HG03342 (cell line): ENCODE measurements around the gene CA14.
A peak's percentile ranks its signal among the peaks of the same experiment; 100 is the strongest.
"Not testable (repeated sequence)": the region's sequence is repeated elsewhere in the genome, so short reads cannot be mapped to it uniquely, and the experiment has no call there.

ENCODE experiments used
- ATAC-seq: cut with Tn5 transposase; IDR thresholded peaks from one replicate; pipeline ENCODE4 v1.9.1; 2021; ENCODE audit warnings: mild to moderate bottlenecking, moderate library complexity; ENCODE audit not compliant: unreplicated experiment

The CA14 gene

GRCh38 chr1:150257624-150258585 is at the start of gene CA14:
Gene CA14, plus strand, starts transcription at chr1:150257774. Its CDS starts 355 bp downstream, at chr1:150258129.
- ATAC-seq = no peak

DNA sequence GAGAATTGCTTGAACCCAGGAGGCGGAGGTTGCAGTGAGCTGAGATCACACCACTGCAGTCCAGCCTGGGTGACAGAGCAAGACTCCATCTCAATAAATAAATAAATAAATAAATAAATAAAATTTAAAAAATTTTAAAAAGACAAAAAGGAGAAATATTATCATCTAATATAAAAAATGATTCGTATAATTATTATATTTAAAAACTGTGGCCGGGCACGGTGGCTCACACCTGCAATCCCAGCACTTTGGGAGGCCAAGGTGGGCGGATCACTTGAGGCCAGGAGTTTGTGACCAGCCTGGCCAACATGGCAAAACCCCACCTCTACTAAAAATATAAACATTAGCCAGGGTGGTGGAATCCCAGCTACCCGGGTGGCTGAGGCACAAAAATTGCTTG is 49.1 kb upstream of the CA14 start:
- ATAC-seq = not testable (repeated sequence)

DNA sequence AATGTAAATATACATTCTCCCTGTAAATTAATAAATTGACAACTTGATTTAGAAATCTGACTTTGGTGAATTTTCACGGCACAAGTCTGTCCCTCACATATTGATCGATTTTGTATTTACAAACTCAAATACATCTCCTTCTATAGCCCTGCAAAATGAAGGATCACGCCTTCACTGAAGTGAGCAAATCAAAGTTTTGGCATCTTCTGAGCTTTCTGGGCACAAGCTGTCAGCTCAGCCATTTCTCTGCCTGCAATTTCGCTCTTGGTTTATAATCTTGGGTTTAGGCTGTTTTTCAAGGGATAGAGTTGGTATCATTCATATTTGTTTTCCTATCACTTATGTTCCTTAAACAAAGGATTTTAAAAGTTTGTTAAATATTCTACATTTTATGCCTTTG is 47.5 kb upstream of the CA14 start:
- no peak for ATAC-seq

DNA sequence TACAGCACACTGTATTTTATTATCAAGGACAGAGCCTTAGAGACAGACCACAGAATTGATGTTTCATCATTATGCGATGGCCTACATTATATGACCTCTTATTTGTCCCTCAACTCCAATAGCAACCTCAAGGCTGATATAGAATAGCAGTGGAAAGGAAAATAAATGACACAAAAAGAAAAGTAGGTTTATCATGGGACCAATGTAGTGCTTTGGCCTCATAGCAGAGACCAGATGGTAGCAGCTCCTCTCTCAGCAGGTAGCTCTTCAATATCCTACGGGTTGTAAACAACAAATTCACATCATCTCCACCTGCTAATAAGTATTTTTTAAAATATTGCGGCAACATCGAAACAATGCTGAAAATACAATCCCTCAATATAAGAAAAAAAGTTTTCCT is 46.9 kb upstream of the CA14 start:
- no peak for ATAC-seq

DNA sequence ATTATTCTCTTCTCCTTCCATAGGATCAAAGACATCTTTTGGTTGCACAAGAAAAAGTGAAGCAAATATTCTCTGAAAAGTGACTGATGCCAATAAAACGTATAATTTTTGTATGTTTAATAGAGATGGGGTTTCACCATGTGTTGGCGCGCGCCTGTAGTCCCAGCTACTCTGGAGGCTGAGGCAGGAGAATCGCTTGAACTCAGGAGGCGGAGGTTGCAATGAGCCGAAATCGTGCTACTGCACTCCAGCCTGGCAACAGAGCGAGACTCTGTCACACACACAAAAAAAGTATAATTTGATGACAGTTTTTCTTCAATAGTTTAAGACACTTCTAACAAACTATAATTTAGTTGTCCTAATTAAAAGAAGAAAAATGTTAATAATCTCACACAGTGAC is 45.5 kb upstream of the CA14 start:
- ATAC-seq = no peak

GRCh38 chr1:150213170-150214098 is 44.1 kb upstream of the CA14 start:
- peak; percentile 90 for ATAC-seq

DNA sequence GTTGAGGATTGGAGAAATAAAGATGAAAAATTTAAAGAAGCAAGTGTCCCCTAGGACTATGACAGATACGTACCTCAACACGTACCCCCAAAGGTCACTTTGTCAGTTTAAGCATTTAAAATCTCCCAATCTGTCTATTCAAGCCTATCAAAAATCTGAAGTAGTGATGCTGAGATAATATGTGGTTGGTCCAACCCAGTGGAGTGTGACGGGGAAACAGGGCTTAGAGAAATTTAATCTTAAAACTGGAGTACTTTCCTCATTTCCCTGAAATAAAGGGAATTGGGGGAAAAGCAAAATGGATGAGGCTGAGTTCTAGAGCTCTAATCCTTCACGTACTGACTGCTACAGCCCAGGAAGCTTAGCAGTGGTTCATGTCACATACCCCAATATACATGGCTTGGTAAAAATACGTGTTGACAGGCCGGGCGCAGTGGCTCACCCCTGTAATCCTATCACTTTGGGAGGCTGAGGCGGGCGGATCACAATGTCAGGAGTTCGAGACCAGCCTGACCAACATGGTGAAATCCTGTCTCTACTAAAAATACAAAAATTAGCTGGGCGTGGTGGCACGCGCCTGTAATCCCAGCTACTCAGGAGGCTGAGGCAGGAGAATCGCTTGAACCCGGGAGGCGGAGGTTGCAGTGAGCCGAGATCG is 43.3 kb upstream of the CA14 start:
- not testable (repeated sequence) for ATAC-seq

GRCh38 chr1:150215855-150216254 is 41.7 kb upstream of the CA14 start:
- ATAC-seq = not testable (repeated sequence)

- no peak for ATAC-seq
Observed at GRCh38 chr1:150221552-150221951, 36.0 kb upstream of the CA14 start.

- ATAC-seq = no peak
Observed at GRCh38 chr1:150224983-150225382, 32.6 kb upstream of the CA14 start.

DNA sequence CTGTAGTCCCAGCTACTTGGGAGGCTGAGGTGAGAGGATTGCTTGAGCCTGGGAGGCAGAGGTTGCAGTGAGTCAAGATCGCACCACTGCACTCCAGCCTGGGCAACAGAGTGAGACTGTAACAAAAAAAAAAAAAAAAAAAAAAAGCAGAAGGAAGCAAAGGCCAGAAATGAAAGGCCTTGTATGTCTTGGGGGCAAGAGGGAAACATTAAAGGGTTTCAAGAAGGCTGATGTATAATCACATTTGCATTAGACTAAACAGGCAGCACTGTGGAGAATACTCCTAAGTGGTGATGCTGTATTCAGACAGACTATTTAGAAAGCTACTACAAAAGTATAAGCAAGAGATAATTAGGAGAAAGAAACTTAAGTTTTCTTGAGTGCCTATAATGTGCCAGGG is 32.0 kb upstream of the CA14 start:
- no peak for ATAC-seq

- ATAC-seq = no peak
Observed at GRCh38 chr1:150226486-150226885, 31.1 kb upstream of the CA14 start.

GRCh38 chr1:150227228-150227627 is 30.3 kb upstream of the CA14 start:
- no peak for ATAC-seq

- ATAC-seq = not testable (repeated sequence)
Observed at GRCh38 chr1:150228246-150228645, 29.3 kb upstream of the CA14 start.

GRCh38 chr1:150232921-150233320 is 24.7 kb upstream of the CA14 start:
- not testable (repeated sequence) for ATAC-seq

DNA sequence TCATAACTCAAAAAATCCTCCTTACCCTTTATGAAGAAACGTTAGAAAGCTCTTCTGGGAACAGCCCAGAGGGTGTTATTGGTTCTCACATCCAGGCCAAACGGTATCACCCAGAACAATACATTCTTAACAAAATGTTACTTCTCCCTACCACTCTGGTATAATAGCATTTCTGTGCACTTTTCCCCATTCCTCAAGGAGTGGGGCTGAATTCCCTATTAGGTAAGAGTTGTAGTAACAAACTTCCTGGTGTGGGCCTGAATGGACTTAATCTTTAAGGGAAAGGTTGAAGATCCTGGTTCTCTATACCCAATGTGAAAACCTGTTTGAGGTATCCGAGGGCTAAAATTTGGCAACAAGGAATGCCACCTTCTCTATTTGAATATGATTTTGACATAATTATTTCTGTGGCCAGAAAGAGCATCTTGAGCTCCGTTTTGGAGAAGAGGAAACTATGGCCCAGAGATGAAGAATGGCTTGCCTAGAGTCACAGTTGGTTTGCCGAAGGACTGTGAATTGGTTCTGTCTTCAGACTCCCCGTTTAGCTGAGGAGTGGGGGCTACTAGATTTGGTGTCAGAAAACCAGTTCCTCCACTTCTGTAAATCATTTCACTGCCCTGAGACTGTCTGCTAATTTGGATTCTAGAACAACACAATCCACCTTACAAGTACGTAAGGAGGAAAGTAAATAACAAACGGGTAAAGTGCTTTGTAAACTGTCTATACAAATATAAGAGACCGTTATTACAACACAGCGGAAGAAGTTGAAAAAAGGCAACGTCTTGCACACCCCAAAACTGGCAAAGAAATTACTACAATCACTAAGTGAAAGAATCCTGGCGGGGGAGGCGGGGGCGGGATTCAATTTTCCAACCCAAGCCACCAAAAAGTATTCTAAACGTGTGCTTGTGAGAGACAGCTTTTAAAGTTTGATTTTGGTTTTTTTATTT is 23.9 kb upstream of the CA14 start:
- no peak for ATAC-seq

DNA sequence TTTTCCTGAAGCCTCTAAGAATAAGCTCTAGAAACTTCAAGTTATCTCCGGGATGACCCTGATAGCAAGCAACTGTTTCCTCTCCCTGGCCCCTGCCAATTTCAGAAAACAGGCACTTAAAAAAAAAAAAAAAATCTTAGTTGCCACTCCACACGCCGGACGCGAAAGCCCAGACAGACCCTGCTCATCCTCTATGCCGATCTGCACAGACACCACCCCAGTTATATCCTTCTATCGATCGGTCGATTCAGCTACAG is 23.3 kb upstream of the CA14 start:
- ATAC-seq = no peak

GRCh38 chr1:150234566-150235293 is 22.8 kb upstream of the CA14 start:
- ATAC-seq = peak; percentile 43

DNA sequence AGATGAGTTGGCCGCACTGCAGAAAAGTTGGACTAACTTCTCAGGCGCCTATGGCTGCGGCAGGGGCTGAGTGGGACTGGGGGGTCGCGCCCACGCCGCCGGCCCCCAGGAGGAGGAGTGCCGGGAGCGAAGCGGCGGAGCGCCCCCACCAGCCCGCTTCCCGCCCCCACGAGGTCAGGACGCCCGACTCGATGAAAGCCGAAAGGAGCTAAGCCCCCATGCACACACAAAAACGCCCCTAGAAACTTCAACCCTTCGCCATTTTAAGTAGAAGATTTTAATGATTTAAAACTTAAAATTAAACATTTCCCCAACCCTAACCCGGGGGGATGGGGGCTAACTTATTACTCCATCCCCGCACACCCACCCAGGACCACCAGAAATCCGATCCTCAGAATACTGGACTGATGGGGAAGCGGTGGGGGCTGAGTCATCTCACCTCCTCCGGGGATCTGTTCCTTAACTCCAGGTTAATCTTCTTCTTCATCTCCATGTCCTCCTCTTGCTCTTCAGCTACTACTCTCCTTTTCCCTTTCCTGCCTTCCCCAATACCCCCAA is 22.2 kb upstream of the CA14 start:
- no peak for ATAC-seq
